Measurements from ENCODE around the gene SUGP2. TPM values are rescaled to one million over a fixed set of nuclear protein-coding genes. Genes with fewer than 3 reads are reported as not detected.

The SUGP2 gene
- total RNA-seq, 6 experiments from 2014 or later: 17.4 to 36.4 (median 30.0) TPM

- DNase-seq (no peak), ATAC-seq (no peak)
- Histone ChIP-seq H3K27me3 (no peaks in the 10 kb centered on the region), H3K9me3 (no peaks in the 10 kb centered on the region), H3K4me1 (peaks cover 0 to 37% (median 15%) of the 10 kb centered on the region in 4 donors), H3K4me3 (no peak overlapping the region), H3K36me3 (no peaks in the 10 kb centered on the region), H3K27ac (no peak overlapping the region)
- intact Hi-C loops (cut with DNase I): no loop called here
- TF ChIP-seq POLR2A (IDR thresholded peaks at IDR 0.05): no peak
- no peak for TF ChIP-seq CTCF (IDR thresholded peaks at IDR 0.05)
- WGBS (ENCODE audit: insufficient coverage, low coverage, low lambda C conversion rate, missing lambda C conversion rate): 87% methylated on average over 6 of the region's 8 CpGs
Observed at GRCh38 chr19:19071897-19072296, 38.6 kb upstream of the SUGP2 start.

GRCh38 chr19:19068659-19069654 lies 35.6 kb upstream of the SUGP2 start:
- WGBS (ENCODE audit: insufficient coverage, low coverage, low lambda C conversion rate, missing lambda C conversion rate): 74% methylated on average over 11 of the region's 11 CpGs
- ATAC-seq: no peak
- DNase-seq: no peak
- Histone ChIP-seq H3K27me3 (no peaks in the 10 kb centered on the region), H3K36me3 (no peaks in the 10 kb centered on the region), H3K4me3 (no peak overlapping the region), H3K27ac (peak overlapping the region in 1 of 3 donors; percentile 83), H3K9me3 (no peaks in the 10 kb centered on the region), H3K4me1 (peaks cover 0 to 48% (median 15%) of the 10 kb centered on the region in 4 donors)
- TF ChIP-seq CTCF (IDR thresholded peaks at IDR 0.05) (no peak), POLR2A (IDR thresholded peaks at IDR 0.05) (no peak)
- intact Hi-C loops (cut with DNase I): no loop called here

- no peak for TF ChIP-seq POLR2A (IDR thresholded peaks at IDR 0.05)
- DNase-seq (no peak), ATAC-seq (no peak)
- Histone ChIP-seq H3K4me3 (no peak overlapping the region), H3K4me1 (peaks cover 0 to 44% (median 14%) of the 10 kb centered on the region in 4 donors), H3K27ac (peak overlapping the region in 2 of 3 donors; percentile 29 to 83), H3K36me3 (no peaks in the 10 kb centered on the region), H3K27me3 (no peaks in the 10 kb centered on the region), H3K9me3 (no peaks in the 10 kb centered on the region)
- intact Hi-C loops (cut with DNase I): no loop called here
- 30% methylated on average over 11 of the region's 11 CpGs for WGBS (ENCODE audit: insufficient coverage, low coverage, low lambda C conversion rate, missing lambda C conversion rate)
Observed at GRCh38 chr19:19067276-19068072, 34.2 kb upstream of the SUGP2 start.

GRCh38 chr19:19064811-19065745 lies 31.8 kb upstream of the SUGP2 start:
- ATAC-seq (no peak), DNase-seq (peak in 1 of 3 donors; percentile 51)
- Histone ChIP-seq H3K4me1 (peaks cover 0 to 59% (median 19%) of the 10 kb centered on the region in 4 donors), H3K27ac (peak overlapping the region in 2 of 3 donors; percentile 54 to 83), H3K36me3 (no peaks in the 10 kb centered on the region), H3K27me3 (no peaks in the 10 kb centered on the region), H3K9me3 (no peaks in the 10 kb centered on the region), H3K4me3 (peak overlapping the region; percentile 31 to 85 (median 73))
- 0% methylated on average over 19 of the region's 25 CpGs for WGBS (ENCODE audit: insufficient coverage, low coverage, low lambda C conversion rate, missing lambda C conversion rate)
- TF ChIP-seq POLR2A (IDR thresholded peaks at IDR 0.05) (no peak), CTCF (IDR thresholded peaks at IDR 0.05) (no peak)
- intact Hi-C loops (cut with DNase I): no loop called here

Data from right lobe of liver (tissue), 6 donors.